Mucosa of stomach (tissue), 1 donor: ENCODE results near the gene LDHB.
"Not testable (repeated sequence)": the region's sequence is repeated elsewhere in the genome, so short reads cannot be mapped to it uniquely, and the experiment has no call there.

Experiments used
- H3K27me3 ChIP-seq: one replicate; pipeline ENCODE4 v1.7.0; 2013; ENCODE audit warnings: mild to moderate bottlenecking, low read length; ENCODE audit not compliant: control insufficient read depth, insufficient read depth
- H3K36me3 ChIP-seq: one replicate; pipeline ENCODE4 v1.7.0; 2013; ENCODE audit warnings: low read length; ENCODE audit not compliant: control insufficient read depth, insufficient read depth
- H3K4me1 ChIP-seq: one replicate; pipeline ENCODE4 v1.7.0; 2013; ENCODE audit warnings: mild to moderate bottlenecking, low read length; ENCODE audit not compliant: control insufficient read depth, insufficient read depth
- H3K4me3 ChIP-seq: one replicate; pipeline ENCODE4 v1.7.0; 2013; ENCODE audit warnings: low read length
- H3K9ac ChIP-seq: one replicate; pipeline ENCODE4 v1.7.0; 2013; ENCODE audit warnings: mild to moderate bottlenecking, low read length, moderate library complexity
- H3K9me3 ChIP-seq: one replicate; pipeline ENCODE4 v1.7.0; 2013; ENCODE audit warnings: mild to moderate bottlenecking, low read length, moderate library complexity; ENCODE audit not compliant: control insufficient read depth
- donor health status: Pancreatic carcinoma.

Gene LDHB

GRCh38 chr12:21600196-21600595 lies 57.4 kb downstream of the LDHB start:
- Histone ChIP-seq H3K9me3 (no peaks in the 10 kb centered on the region), H3K4me1 (no peaks in the 10 kb centered on the region), H3K27me3 (no peaks in the 10 kb centered on the region), H3K36me3 (no peaks in the 10 kb centered on the region), H3K9ac (no peak overlapping the region), H3K4me3 (no peak overlapping the region)

GRCh38 chr12:21599143-21599999 lies 58.3 kb downstream of the LDHB start:
- Histone ChIP-seq H3K4me3 (no peak overlapping the region), H3K36me3 (no peaks in the 10 kb centered on the region)

GRCh38 chr12:21598651-21599050 lies 59.0 kb downstream of the LDHB start:
- no peak overlapping the region for H3K4me3 ChIP-seq
- no peaks in the 10 kb centered on the region for H3K27me3 ChIP-seq
- no peaks in the 10 kb centered on the region for H3K4me1 ChIP-seq
- no peaks in the 10 kb centered on the region for H3K36me3 ChIP-seq
- H3K9me3 ChIP-seq = no peaks in the 10 kb centered on the region
- no peak overlapping the region for H3K9ac ChIP-seq

More at GRCh38 chr12:21599143-21599999, 58.3 kb downstream of the LDHB start:
- no peaks in the 10 kb centered on the region for H3K4me1 ChIP-seq
- no peak overlapping the region for H3K9ac ChIP-seq
- no peaks in the 10 kb centered on the region for H3K27me3 ChIP-seq
- no peaks in the 10 kb centered on the region for H3K9me3 ChIP-seq

DNA sequence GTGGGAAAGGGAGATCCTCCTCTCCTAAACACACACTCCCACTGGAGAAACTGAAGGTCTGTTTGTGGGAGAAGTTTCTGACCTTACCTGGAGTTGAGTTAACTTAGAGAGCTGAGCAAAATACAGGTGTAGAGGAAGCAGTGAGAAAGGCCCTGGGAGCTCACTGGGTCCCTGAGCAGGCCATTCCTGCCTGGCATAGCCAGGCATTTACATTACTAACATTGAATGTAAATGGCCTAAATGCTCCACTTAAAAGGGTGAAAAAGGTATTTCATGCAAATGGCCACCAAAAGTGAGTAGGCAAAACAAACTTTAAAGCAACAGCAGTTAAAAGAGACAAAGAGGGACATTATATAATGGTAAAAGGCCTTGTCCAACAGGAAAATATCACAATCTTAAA lies 62.3 kb downstream of the LDHB start:
- H3K36me3 ChIP-seq, H3K4me1 ChIP-seq, H3K4me3 ChIP-seq, H3K9ac ChIP-seq, H3K27me3 ChIP-seq, H3K9me3 ChIP-seq: not testable (repeated sequence)

- Histone ChIP-seq H3K9me3 (no peaks in the 10 kb centered on the region), H3K36me3 (no peaks in the 10 kb centered on the region), H3K4me1 (no peaks in the 10 kb centered on the region), H3K4me3 (no peak overlapping the region), H3K9ac (no peak overlapping the region), H3K27me3 (no peaks in the 10 kb centered on the region)
Observed at GRCh38 chr12:21585485-21585884, 72.2 kb downstream of the LDHB start.
